Measurements from ENCODE around the gene DIPK1B. TPM values are rescaled to one million over a fixed set of nuclear protein-coding genes. Genes with fewer than 3 reads are reported as not detected.

DIPK1B gene
- total and polyA plus RNA-seq, 10 of the 15 experiments (the other 5 are each of a cell fraction or from before 2014, with no cell fraction given), result 0.08 to 0.28 (median 0.13) TPM; not detected in 3

DNA sequence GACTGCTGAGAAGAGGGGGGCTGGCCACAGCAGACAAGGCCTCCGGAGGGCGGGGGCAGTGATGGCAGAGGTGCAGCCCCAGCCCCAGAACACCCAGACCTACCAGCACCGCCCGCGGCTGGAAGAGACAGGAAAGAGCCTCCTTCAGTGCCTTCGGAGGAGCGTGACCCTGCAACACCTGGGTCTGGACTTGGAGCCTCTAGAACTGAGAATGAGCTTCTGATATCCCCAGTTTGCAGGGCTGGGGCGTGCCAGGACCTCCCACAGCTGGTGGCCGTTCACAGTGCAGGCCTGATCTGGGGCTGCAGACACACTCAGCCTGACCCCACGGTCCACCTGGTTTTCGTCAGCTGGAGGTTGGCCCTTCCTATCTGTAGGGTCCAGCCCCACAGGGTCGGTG lies 21.2 kb downstream of the DIPK1B start:
- TF ChIP-seq LARP7 (IDR thresholded peaks at IDR 0.05) (no peak), KDM1A (IDR thresholded peaks at IDR 0.05; ENCODE audit: borderline replicate concordance) (no peak), IRF4 (IDR thresholded peaks at IDR 0.05; ENCODE audit: low read depth, low read length) (no peak), RAD51 (IDR thresholded peaks at IDR 0.05) (no peak), ASH2L (IDR thresholded peaks at IDR 0.05; ENCODE audit: borderline replicate concordance, low read depth) (no peak), HDAC6 (IDR thresholded peaks at IDR 0.05; ENCODE audit: unreplicated experiment) (no peak), STAT1 (conservative IDR thresholded peaks at IDR 0.05) (no peak), FOS (IDR thresholded peaks at IDR 0.05; ENCODE audit: borderline replicate concordance, extremely low read depth, insufficient read length) (no peak), ESRRA (IDR thresholded peaks at IDR 0.05; ENCODE audit: low read length) (no peak), SREBF2 (IDR thresholded peaks at IDR 0.05; ENCODE audit: low read length) (no peak), SP1 (IDR thresholded peaks at IDR 0.05; ENCODE audit: low read depth, low read length) (no peak)
- TF ChIP-seq, protein P1, sequence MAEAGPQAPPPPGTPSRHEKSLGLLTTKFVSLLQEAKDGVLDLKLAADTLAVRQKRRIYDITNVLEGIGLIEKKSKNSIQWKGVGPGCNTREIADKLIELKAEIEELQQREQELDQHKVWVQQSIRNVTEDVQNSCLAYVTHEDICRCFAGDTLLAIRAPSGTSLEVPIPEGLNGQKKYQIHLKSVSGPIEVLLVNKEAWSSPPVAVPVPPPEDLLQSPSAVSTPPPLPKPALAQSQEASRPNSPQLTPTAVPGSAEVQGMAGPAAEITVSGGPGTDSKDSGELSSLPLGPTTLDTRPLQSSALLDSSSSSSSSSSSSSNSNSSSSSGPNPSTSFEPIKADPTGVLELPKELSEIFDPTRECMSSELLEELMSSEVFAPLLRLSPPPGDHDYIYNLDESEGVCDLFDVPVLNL (IDR thresholded peaks at IDR 0.05; ENCODE audit: low read depth, low read length), result no peak
- TF ChIP-seq, protein P2, sequence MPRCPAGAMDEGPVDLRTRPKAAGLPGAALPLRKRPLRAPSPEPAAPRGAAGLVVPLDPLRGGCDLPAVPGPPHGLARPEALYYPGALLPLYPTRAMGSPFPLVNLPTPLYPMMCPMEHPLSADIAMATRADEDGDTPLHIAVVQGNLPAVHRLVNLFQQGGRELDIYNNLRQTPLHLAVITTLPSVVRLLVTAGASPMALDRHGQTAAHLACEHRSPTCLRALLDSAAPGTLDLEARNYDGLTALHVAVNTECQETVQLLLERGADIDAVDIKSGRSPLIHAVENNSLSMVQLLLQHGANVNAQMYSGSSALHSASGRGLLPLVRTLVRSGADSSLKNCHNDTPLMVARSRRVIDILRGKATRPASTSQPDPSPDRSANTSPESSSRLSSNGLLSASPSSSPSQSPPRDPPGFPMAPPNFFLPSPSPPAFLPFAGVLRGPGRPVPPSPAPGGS (IDR thresholded peaks at IDR 0.05; ENCODE audit: borderline replicate concordance, insufficient read depth, low read depth, low read length, poor library complexity, severe bottlenecking), result no peak
- TF ChIP-seq, protein P3, sequence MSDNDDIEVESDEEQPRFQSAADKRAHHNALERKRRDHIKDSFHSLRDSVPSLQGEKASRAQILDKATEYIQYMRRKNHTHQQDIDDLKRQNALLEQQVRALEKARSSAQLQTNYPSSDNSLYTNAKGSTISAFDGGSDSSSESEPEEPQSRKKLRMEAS (IDR thresholded peaks at IDR 0.05; ENCODE audit: low read depth, low read length), result no peak
- TF ChIP-seq, protein P4, sequence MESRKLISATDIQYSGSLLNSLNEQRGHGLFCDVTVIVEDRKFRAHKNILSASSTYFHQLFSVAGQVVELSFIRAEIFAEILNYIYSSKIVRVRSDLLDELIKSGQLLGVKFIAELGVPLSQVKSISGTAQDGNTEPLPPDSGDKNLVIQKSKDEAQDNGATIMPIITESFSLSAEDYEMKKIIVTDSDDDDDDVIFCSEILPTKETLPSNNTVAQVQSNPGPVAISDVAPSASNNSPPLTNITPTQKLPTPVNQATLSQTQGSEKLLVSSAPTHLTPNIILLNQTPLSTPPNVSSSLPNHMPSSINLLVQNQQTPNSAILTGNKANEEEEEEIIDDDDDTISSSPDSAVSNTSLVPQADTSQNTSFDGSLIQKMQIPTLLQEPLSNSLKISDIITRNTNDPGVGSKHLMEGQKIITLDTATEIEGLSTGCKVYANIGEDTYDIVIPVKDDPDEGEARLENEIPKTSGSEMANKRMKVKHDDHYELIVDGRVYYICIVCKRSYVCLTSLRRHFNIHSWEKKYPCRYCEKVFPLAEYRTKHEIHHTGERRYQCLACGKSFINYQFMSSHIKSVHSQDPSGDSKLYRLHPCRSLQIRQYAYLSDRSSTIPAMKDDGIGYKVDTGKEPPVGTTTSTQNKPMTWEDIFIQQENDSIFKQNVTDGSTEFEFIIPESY (IDR thresholded peaks at IDR 0.05), result no peak
- TF ChIP-seq, protein P5, sequence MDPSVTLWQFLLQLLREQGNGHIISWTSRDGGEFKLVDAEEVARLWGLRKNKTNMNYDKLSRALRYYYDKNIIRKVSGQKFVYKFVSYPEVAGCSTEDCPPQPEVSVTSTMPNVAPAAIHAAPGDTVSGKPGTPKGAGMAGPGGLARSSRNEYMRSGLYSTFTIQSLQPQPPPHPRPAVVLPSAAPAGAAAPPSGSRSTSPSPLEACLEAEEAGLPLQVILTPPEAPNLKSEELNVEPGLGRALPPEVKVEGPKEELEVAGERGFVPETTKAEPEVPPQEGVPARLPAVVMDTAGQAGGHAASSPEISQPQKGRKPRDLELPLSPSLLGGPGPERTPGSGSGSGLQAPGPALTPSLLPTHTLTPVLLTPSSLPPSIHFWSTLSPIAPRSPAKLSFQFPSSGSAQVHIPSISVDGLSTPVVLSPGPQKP (IDR thresholded peaks at IDR 0.05; ENCODE audit: low read depth, low read length), result no peak
- TF ChIP-seq, protein P6, sequence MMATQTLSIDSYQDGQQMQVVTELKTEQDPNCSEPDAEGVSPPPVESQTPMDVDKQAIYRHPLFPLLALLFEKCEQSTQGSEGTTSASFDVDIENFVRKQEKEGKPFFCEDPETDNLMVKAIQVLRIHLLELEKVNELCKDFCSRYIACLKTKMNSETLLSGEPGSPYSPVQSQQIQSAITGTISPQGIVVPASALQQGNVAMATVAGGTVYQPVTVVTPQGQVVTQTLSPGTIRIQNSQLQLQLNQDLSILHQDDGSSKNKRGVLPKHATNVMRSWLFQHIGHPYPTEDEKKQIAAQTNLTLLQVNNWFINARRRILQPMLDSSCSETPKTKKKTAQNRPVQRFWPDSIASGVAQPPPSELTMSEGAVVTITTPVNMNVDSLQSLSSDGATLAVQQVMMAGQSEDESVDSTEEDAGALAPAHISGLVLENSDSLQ (IDR thresholded peaks at IDR 0.05), result no peak
- 85% methylated on average over 12 of the region's 12 CpGs for WGBS (ENCODE audit: insufficient coverage, insufficient replicate concordance, low lambda C conversion rate, missing lambda C conversion rate)
- ChIA-PET RAD21 (ENCODE audit: unreplicated experiment) (no interaction called here), POLR2A (no interaction called here), CTCF (interaction anchor here (1.1 kb wide), 1 partner anchor 8 kb away, joined by 4 read pairs; no protein-coding TSS in a partner anchor), SMC1A (ENCODE audit: uncharacterized antibody, unreplicated experiment) (no interaction called here)
- H3K27ac ChIP-seq (ENCODE audit: control insufficient read depth, insufficient read depth), result no peak overlapping the region
- no peaks in the 10 kb centered on the region for H3K9me3 ChIP-seq (replicated peaks; ENCODE audit: control insufficient read depth, insufficient read depth, low read length)
- peaks cover 13% of the 10 kb centered on the region for H3K79me2 ChIP-seq (ENCODE audit: control insufficient read depth, insufficient read depth, low read length)
- DNase-seq (ENCODE audit: low read depth, low spot score) (no peak), FAIRE-seq (no peak), ATAC-seq (no peak)
- no peak overlapping the region for H3K9ac ChIP-seq (ENCODE audit: control insufficient read depth, insufficient read depth, low read length)
- intact Hi-C loops (cut with micrococcal nuclease; ENCODE audit: unreplicated experiment), result no loop called here
- peaks cover 6% of the 10 kb centered on the region for H3K4me1 ChIP-seq (ENCODE audit: control insufficient read depth, insufficient read depth, low read length)
- H4K20me1 ChIP-seq (ENCODE audit: control insufficient read depth, insufficient read depth), result no peaks in the 10 kb centered on the region; the same call in 1 of the 2 replicates
- no peak overlapping the region for H3K4me3 ChIP-seq
- in situ Hi-C loops (cut with MboI), result no loop called here
- no peaks in the 10 kb centered on the region for H3K27me3 ChIP-seq (replicated peaks in 1 of 2; ENCODE audit: control insufficient read depth in 2 of 2, insufficient read depth in 2 of 2, low read length in 1 of 2)
- H3K36me3 ChIP-seq (ENCODE audit: control insufficient read depth in 2 of 2, insufficient read depth in 2 of 2, low read length in 1 of 2), result no peaks in the 10 kb centered on the region
- H3K4me2 ChIP-seq (ENCODE audit: control insufficient read depth, insufficient read depth), result no peak overlapping the region
- no TSS peak for BruUV-seq (replicated peaks)
- no peak overlapping the region for H2AFZ ChIP-seq (ENCODE audit: control insufficient read depth, low read depth, low read length)

All from GM12878 (cell line).